Activated CD8-positive, alpha-beta T cell treated with anti-CD3 and anti-CD28 coated beads for 36 hours (primary cell): ENCODE results near the gene FERMT1. TPM values are rescaled to one million over a fixed set of nuclear protein-coding genes. Genes with fewer than 3 reads are reported as not detected.

Source experiments
- ATAC-seq: fragments of 200-7000 bp; cut with Tn5 transposase; one replicate; pipeline ENCODE4 v1.10.0; 2021; ENCODE audit warnings: mild to moderate bottlenecking, moderate library complexity
- CTCF ChIA-PET: fragments of 350-600 bp; sonication (Branson Sonifier 250); formaldehyde crosslinking; loops from one replicate; lab custom pipeline; 2021; ENCODE audit warnings: antibody characterized with exemption; lab: Charles Lee
- POLR2A ChIA-PET: fragments of 350-600 bp; sonication (Branson Sonifier 250); formaldehyde crosslinking; loops from one replicate; lab custom pipeline; 2021; ENCODE audit warnings: antibody characterized with exemption; lab: Charles Lee
- DNase-seq: peaks from one replicate; pipeline ENCODE4 v3.0.0-alpha.2; 2020
- H3K27ac Mint-ChIP-seq: one replicate; pipeline ENCODE4 v1.8.0; 2021; ENCODE audit warnings: mild to moderate bottlenecking, mixed read lengths
- H3K27me3 Mint-ChIP-seq: one replicate; pipeline ENCODE4 v1.8.0; 2021; ENCODE audit warnings: mixed read lengths
- H3K36me3 Mint-ChIP-seq: one replicate; pipeline ENCODE4 v1.8.0; 2021; ENCODE audit warnings: low read depth, mixed read lengths
- H3K4me1 Mint-ChIP-seq: one replicate; pipeline ENCODE4 v1.8.0; 2021; ENCODE audit warnings: low read depth, mixed read lengths
- H3K4me3 Mint-ChIP-seq: one replicate; pipeline ENCODE4 v1.8.0; 2021; ENCODE audit warnings: mild to moderate bottlenecking, moderate library complexity, mixed read lengths
- H3K9me3 Mint-ChIP-seq: one replicate; pipeline ENCODE4 v1.8.0; 2021; ENCODE audit warnings: mixed read lengths
- CTCF ChIP-seq: fragments of 200-600 bp; IDR thresholded peaks from one replicate; pipeline ENCODE4 v1.8.0; 2022; ENCODE audit warnings: antibody characterized with exemption, mild to moderate bottlenecking
- intact Hi-C: fragments of 100-400 bp; cut with micrococcal nuclease; formaldehyde crosslinking; loops from one replicate; pipeline ENCODE4 v1.10.0; 2022
- total RNA-seq, 2 experiments: library from RNA; stranded (reverse); gene quantifications; one replicate each; pipeline ENCODE4 v1.2.3, GENCODE V29; 2021

FERMT1 gene
- total RNA-seq, result under 1 TPM; 0.09 to 0.52 TPM

GRCh38 chr20:6122873-6123648, at the start of gene FERMT1:
Gene FERMT1 (minus strand): TSS chr20:6123030. CDS start chr20:6119554, 3,476 bp downstream.
- no peak for TF ChIP-seq CTCF
- no peaks in the 10 kb centered on the region for H3K9me3 Mint-ChIP-seq
- intact Hi-C loops, result no loop called here
- H3K4me3 Mint-ChIP-seq, result peak within 1 kb of the TSS; percentile 59
- H3K36me3 Mint-ChIP-seq, result no peaks in the 10 kb centered on the region
- ChIA-PET CTCF (no interaction called here), POLR2A (no interaction called here)
- ATAC-seq, result peak; percentile 89
- no peak within 1 kb of the TSS for H3K27ac Mint-ChIP-seq
- peak; percentile 60 for DNase-seq
- H3K27me3 Mint-ChIP-seq, result peaks cover 33% of the 10 kb centered on the region
- peaks cover 5% of the 10 kb centered on the region for H3K4me1 Mint-ChIP-seq

- H3K27ac Mint-ChIP-seq, result no peak overlapping the region
- POLR2A ChIA-PET, result interaction anchor here (0.5 kb wide), 1 partner anchor 138 kb away, joined by 5 read pairs; no protein-coding TSS in a partner anchor
- no peak overlapping the region for H3K4me3 Mint-ChIP-seq
- CTCF ChIA-PET, result no interaction called here
- H3K9me3 Mint-ChIP-seq, result peaks cover 2% of the 10 kb centered on the region
- H3K27me3 Mint-ChIP-seq, result peaks cover 1% of the 10 kb centered on the region
- intact Hi-C loops, result no loop called here
- no peaks in the 10 kb centered on the region for H3K36me3 Mint-ChIP-seq
- no peaks in the 10 kb centered on the region for H3K4me1 Mint-ChIP-seq
- TF ChIP-seq CTCF, result no peak
- DNase-seq, result no peak
- ATAC-seq, result no peak
These were observed 46.4 kb upstream of the FERMT1 start for GRCh38 chr20:6169251-6169650.

- TF ChIP-seq CTCF, result no peak
- no peak overlapping the region for H3K27ac Mint-ChIP-seq
- no peak overlapping the region for H3K4me3 Mint-ChIP-seq
These were observed 45.4 kb upstream of the FERMT1 start for GRCh38 chr20:6168204-6168603.

GRCh38 chr20:6165346-6165745, 42.5 kb upstream of the FERMT1 start:
- Mint-ChIP-seq H3K4me3 (no peak overlapping the region), H3K36me3 (no peaks in the 10 kb centered on the region), H3K9me3 (no peaks in the 10 kb centered on the region), H3K27ac (no peak overlapping the region), H3K27me3 (peaks cover 4% of the 10 kb centered on the region), H3K4me1 (no peaks in the 10 kb centered on the region)
- ChIA-PET CTCF (no interaction called here), POLR2A (no interaction called here)
- DNase-seq (no peak), ATAC-seq (no peak)
- no peak for TF ChIP-seq CTCF
- intact Hi-C loops, result no loop called here

More at GRCh38 chr20:6168204-6168603, 45.4 kb upstream of the FERMT1 start:
- H3K27me3 Mint-ChIP-seq, result peaks cover 3% of the 10 kb centered on the region
- no peaks in the 10 kb centered on the region for H3K4me1 Mint-ChIP-seq
- ChIA-PET CTCF (no interaction called here), POLR2A (no interaction called here)
- ATAC-seq (no peak), DNase-seq (no peak)
- no peaks in the 10 kb centered on the region for H3K36me3 Mint-ChIP-seq
- peaks cover 2% of the 10 kb centered on the region for H3K9me3 Mint-ChIP-seq
- intact Hi-C loops, result no loop called here
